Measurements from ENCODE around the gene VMP1. TPM values are rescaled to one million over a fixed set of nuclear protein-coding genes. Genes with fewer than 3 reads are reported as not detected.

The VMP1 gene
- total and polyA plus RNA-seq, 2 of the 13 experiments (the other 11 are each of a cell fraction or from before 2014, with no cell fraction given): 186 to 271 TPM

DNA sequence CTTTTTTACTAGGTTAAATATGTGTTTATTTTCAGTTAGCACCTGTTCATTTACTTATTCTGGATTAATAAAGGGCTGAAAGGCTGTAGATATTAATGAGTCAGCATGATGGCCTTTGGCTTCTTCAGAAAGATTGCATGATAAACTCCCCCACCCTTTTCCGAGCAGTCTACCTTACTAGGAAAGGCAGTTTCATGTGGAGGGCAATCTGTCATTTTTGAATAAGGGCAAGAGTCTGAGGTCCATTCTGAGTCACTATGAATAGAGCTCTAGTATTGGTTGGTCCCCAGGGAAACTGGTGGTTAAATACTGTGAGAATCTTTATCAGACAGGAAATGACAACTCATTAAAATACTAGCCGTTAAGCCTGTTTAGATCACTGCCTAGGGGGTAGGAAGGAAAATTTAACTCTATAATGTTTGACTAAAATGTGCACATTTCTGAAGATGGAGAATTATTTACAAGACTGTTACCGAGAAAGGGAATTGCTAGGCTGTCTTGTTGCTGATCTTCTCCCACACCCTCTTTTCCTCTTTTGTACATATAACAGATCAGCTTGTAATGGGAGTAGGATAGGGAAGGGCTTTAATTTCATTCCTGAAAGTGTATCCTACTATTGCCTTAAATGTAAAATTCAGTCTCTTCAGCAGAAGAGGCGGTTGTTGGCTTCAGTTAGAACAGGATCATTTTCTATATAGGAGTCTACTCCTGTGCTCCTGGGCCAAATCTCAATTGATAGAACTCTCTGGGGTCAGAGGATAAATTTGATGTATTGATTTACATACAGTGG, 122.0 kb downstream of the VMP1 start:
- POLR2A ChIA-PET: interaction anchor here (0.7 to 3.2 kb wide), 13 partner anchors 9 to 122 kb away, joined by 3 to 79 read pairs (median 7); partner anchors contain the start of genes PTRH2 and VMP1
- intact Hi-C loops (cut with micrococcal nuclease; ENCODE audit: unreplicated experiment): no loop called here
- CTCF ChIA-PET (ENCODE audit: low intra/inter-chr PET ratio, low total read pairs): interaction anchor here (1.7 kb wide), 1 partner anchor 76 kb away, joined by 8 read pairs; no protein-coding TSS in a partner anchor
- no peaks in the 10 kb centered on the region for H3K27me3 ChIP-seq (ENCODE audit: control insufficient read depth in 1 of 2, insufficient read depth in 2 of 2, low read length in 2 of 2)
- H3K4me2 ChIP-seq (ENCODE audit: low read depth, low read length): peak overlapping the region; percentile 59
- no peaks in the 10 kb centered on the region for H3K9me3 ChIP-seq (ENCODE audit: low read length)
- no peak overlapping the region for H2AFZ ChIP-seq (ENCODE audit: low read length)
- H3K79me2 ChIP-seq (ENCODE audit: insufficient read depth, low read length): peaks cover 15% of the 10 kb centered on the region
- DNase-seq (ENCODE audit: low spot score) (peak; percentile 97), FAIRE-seq (peak; percentile 93), ATAC-seq (peak; percentile 94)
- peak overlapping the region; percentile 74 for H3K9ac ChIP-seq (ENCODE audit: insufficient read depth, low read depth, low read length)
- H3K4me3 ChIP-seq (replicated peaks in 1 of 3; ENCODE audit: insufficient read depth in 1 of 3, low read depth in 2 of 3, low read length in 3 of 3): peak overlapping the region in 1 of 3 experiments; percentile 26; a peak in 1 of 6 replicates
- no peaks in the 10 kb centered on the region; a peak in 2 of 5 replicates for H3K36me3 ChIP-seq (replicated peaks in 1 of 2; ENCODE audit: control insufficient read depth in 1 of 2, insufficient read depth in 2 of 2, low read length in 2 of 2)
- in situ Hi-C loops (cut with HindIII; ENCODE audit: extremely low pct_ligation_motif_present, low pct_unique_long_range_greater_than_20kb): no loop called here
- no peaks in the 10 kb centered on the region for H4K20me1 ChIP-seq (ENCODE audit: insufficient read depth, low read length)
- H3K27ac ChIP-seq (ENCODE audit: extremely low read length, insufficient read depth, low read length): peak overlapping the region; percentile 90
- H3K4me1 ChIP-seq (ENCODE audit: insufficient read depth, low read length): peaks cover 84% of the 10 kb centered on the region
- WGBS (ENCODE audit: low lambda C conversion rate): 26% methylated on average over 4 of the region's 4 CpGs
- BruUV-seq (replicated peaks): TSS peak; percentile 88
- TF ChIP-seq, protein P1, sequence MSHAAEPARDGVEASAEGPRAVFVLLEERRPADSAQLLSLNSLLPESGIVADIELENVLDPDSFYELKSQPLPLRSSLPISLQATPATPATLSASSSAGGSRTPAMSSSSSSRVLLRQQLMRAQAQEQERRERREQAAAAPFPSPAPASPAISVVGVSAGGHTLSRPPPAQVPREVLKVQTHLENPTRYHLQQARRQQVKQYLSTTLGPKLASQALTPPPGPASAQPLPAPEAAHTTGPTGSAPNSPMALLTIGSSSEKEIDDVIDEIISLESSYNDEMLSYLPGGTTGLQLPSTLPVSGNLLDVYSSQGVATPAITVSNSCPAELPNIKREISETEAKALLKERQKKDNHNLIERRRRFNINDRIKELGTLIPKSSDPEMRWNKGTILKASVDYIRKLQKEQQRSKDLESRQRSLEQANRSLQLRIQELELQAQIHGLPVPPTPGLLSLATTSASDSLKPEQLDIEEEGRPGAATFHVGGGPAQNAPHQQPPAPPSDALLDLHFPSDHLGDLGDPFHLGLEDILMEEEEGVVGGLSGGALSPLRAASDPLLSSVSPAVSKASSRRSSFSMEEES (CRISPR knock-in tag; IDR thresholded peaks at IDR 0.05): peak; percentile 54
- TF ChIP-seq, protein P2, sequence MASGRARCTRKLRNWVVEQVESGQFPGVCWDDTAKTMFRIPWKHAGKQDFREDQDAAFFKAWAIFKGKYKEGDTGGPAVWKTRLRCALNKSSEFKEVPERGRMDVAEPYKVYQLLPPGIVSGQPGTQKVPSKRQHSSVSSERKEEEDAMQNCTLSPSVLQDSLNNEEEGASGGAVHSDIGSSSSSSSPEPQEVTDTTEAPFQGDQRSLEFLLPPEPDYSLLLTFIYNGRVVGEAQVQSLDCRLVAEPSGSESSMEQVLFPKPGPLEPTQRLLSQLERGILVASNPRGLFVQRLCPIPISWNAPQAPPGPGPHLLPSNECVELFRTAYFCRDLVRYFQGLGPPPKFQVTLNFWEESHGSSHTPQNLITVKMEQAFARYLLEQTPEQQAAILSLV (CRISPR knock-in tag; IDR thresholded peaks at IDR 0.05; ENCODE audit: borderline replicate concordance): no peak
- TF ChIP-seq ZBTB7A (CRISPR knock-in tag; IDR thresholded peaks at IDR 0.05) (no peak), FOXA1 (IDR thresholded peaks at IDR 0.05) (no peak), FOXA1 (CRISPR knock-in tag; IDR thresholded peaks at IDR 0.05) (no peak), SOX13 (IDR thresholded peaks at IDR 0.05) (no peak), SOX13 (CRISPR knock-in tag; conservative IDR thresholded peaks at IDR 0.05 in 1 of 2, IDR thresholded peaks at IDR 0.05 in 1 of 2) (peak in 1 of 2 experiments; percentile 13; a peak in 1 of 4 replicates), ASH2L (IDR thresholded peaks at IDR 0.05; ENCODE audit: insufficient read length, low read depth, low read length) (peak; percentile 65), HOXA3 (CRISPR knock-in tag; IDR thresholded peaks at IDR 0.05) (no peak), ZNF230 (CRISPR knock-in tag; IDR thresholded peaks at IDR 0.05) (no peak; the same call in 1 of the 2 replicates), ATF7-NPFF (CRISPR knock-in tag; IDR thresholded peaks at IDR 0.05; ENCODE audit: low read depth) (no peak), ZNF501 (CRISPR knock-in tag; IDR thresholded peaks at IDR 0.05) (no peak), LCORL (IDR thresholded peaks at IDR 0.05) (no peak), LCORL (CRISPR knock-in tag; IDR thresholded peaks at IDR 0.05) (peak; percentile 23; the same call in 1 of the 2 replicates)
- TF ChIP-seq, protein P3, sequence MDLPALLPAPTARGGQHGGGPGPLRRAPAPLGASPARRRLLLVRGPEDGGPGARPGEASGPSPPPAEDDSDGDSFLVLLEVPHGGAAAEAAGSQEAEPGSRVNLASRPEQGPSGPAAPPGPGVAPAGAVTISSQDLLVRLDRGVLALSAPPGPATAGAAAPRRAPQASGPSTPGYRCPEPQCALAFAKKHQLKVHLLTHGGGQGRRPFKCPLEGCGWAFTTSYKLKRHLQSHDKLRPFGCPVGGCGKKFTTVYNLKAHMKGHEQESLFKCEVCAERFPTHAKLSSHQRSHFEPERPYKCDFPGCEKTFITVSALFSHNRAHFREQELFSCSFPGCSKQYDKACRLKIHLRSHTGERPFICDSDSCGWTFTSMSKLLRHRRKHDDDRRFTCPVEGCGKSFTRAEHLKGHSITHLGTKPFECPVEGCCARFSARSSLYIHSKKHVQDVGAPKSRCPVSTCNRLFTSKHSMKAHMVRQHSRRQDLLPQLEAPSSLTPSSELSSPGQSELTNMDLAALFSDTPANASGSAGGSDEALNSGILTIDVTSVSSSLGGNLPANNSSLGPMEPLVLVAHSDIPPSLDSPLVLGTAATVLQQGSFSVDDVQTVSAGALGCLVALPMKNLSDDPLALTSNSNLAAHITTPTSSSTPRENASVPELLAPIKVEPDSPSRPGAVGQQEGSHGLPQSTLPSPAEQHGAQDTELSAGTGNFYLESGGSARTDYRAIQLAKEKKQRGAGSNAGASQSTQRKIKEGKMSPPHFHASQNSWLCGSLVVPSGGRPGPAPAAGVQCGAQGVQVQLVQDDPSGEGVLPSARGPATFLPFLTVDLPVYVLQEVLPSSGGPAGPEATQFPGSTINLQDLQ (CRISPR knock-in tag; IDR thresholded peaks at IDR 0.05): no peak
- TF ChIP-seq, protein P4, sequence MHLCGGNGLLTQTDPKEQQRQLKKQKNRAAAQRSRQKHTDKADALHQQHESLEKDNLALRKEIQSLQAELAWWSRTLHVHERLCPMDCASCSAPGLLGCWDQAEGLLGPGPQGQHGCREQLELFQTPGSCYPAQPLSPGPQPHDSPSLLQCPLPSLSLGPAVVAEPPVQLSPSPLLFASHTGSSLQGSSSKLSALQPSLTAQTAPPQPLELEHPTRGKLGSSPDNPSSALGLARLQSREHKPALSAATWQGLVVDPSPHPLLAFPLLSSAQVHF (CRISPR knock-in tag; IDR thresholded peaks at IDR 0.05): no peak
- TF ChIP-seq, protein P5, sequence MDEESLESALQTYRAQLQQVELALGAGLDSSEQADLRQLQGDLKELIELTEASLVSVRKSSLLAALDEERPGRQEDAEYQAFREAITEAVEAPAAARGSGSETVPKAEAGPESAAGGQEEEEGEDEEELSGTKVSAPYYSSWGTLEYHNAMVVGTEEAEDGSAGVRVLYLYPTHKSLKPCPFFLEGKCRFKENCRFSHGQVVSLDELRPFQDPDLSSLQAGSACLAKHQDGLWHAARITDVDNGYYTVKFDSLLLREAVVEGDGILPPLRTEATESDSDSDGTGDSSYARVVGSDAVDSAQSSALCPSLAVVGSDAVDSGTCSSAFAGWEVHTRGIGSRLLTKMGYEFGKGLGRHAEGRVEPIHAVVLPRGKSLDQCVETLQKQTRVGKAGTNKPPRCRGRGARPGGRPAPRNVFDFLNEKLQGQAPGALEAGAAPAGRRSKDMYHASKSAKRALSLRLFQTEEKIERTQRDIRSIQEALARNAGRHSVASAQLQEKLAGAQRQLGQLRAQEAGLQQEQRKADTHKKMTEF (CRISPR knock-in tag; IDR thresholded peaks at IDR 0.05): peak; percentile 81
